Motor neuron (in vitro differentiated cells): ENCODE measurements around the gene AFAP1L2. TPM values are rescaled to one million over a fixed set of nuclear protein-coding genes. Genes with fewer than 3 reads are reported as not detected.
A peak's percentile ranks its signal among the peaks of the same experiment; 100 is the strongest.

ENCODE experiments used
- ATAC-seq, 8 experiments: fragments of 200-7000 bp; cut with Tn5 transposase; replicated peaks in 6 of 8; 2 replicates each; pipeline ENCODE4 v1.8.0; 2021; ENCODE audit warnings: mild to moderate bottlenecking in 8 of 8, moderate library complexity in 8 of 8
- H3K27ac ChIP-seq, 2 donors: fragments of 250-450 bp; sonication (Bioruptor Pico); 2 replicates each; pipeline ENCODE4 v1.9.0; 2021; ENCODE audit warnings: antibody characterized with exemption in 2 of 2, mild to moderate bottlenecking in 2 of 2, moderate library complexity in 1 of 2
- H3K4me1 ChIP-seq, 2 donors: fragments of 250-450 bp; sonication (Bioruptor Pico); replicated peaks in 1 of 2; 2 replicates each; pipeline ENCODE4 v1.6.1; 2021; ENCODE audit warnings: antibody characterized with exemption in 2 of 2, mild to moderate bottlenecking in 2 of 2, moderate library complexity in 1 of 2
- H3K4me3 ChIP-seq, 5 donors: fragments of 250-450 bp; sonication (Bioruptor Pico); 2 replicates each; pipeline ENCODE4 v1.9.0; 2021; ENCODE audit warnings: antibody characterized with exemption in 5 of 5, mild to moderate bottlenecking in 5 of 5, moderate library complexity in 4 of 5
- WGBS, 10 experiments: fragments of 450-650 bp; shearing (Covaris generic); methylation state at CpG; one replicate each; pipeline ENCODE4 v1.0.0; 2022; 5-methylcytosine and 5-hydroxymethylcytosine counted together
- in situ Hi-C, 9 experiments: fragments of 400-800 bp; cut with MboI; loops; one replicate each; pipeline ENCODE4 v1.15.0; 2021; ENCODE audit warnings: low sequenced_read_pairs in 9 of 9, low pct_unique_long_range_greater_than_20kb in 2 of 9; ENCODE audit not compliant: unreplicated experiment in 9 of 9
- total RNA-seq, 8 experiments: library from RNA; unstranded; fragments of 300-600 nt; gene quantifications; 2 replicates each; pipeline versions ENCODE4 v1.2.3 to v1.2.4, GENCODE V29; 2022

Gene AFAP1L2
- total RNA-seq, 8 experiments from 2014 or later, result 3.6 to 111 (median 16.4) TPM

DNA sequence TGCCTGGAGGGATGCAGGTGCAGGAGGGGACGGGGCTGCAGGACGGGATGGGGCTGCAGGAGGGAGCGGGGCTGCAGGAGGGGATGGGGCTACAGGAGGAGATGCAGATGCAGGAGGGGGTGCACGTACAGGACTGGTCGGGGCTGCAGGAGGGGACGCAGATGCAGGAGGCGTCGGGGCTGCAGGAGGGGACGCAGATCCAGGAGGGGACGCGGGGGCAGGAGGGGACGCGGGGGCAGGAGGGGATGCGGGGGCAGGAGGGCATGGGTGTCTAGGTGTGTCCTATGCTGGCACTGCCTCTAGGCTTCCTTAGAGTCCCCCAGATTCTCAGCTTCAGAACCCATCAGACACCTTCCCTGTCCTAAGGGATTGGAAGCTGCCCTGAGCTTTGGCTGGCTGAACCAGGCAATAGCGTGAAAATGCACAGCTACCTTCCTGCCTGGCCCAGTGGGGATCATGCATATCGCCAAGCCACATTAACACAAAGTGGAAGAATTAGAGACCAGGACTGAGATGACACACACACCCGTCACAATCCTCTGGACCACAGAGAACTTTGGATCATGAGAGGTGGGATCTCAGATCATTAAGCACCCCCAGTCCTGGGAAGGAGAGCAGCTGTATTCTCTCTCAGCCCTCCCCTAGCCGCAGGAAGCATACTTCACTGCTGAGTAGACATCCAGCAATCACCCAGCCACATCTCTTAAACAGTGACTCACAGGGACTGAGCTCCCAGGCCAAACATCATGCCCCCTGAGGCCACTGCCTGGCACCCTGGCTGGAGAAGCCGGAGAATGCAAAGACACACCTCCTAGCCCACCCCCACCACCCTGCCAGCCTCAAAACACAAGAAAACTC, 98.0 kb downstream of the AFAP1L2 start:
- ATAC-seq, result peak in 3 of 8 experiments; percentile 37 to 61 (median 37)
- in situ Hi-C loops, result loop anchor here in 2 of 9 experiments (25.0 kb wide), 1 partner anchor 106 kb away; the partner anchor contains the start of gene AFAP1L2 (in 2 of the 2)
- Histone ChIP-seq H3K27ac (no peak overlapping the region), H3K4me3 (no peak overlapping the region), H3K4me1 (peaks cover 26 to 34% of the 10 kb centered on the region in 2 donors)
- WGBS, 10 experiments, result 67% methylated on average over 3 of the region's 19 CpGs; no CpG with 5 or more reads in 9 of the 10 experiments

DNA sequence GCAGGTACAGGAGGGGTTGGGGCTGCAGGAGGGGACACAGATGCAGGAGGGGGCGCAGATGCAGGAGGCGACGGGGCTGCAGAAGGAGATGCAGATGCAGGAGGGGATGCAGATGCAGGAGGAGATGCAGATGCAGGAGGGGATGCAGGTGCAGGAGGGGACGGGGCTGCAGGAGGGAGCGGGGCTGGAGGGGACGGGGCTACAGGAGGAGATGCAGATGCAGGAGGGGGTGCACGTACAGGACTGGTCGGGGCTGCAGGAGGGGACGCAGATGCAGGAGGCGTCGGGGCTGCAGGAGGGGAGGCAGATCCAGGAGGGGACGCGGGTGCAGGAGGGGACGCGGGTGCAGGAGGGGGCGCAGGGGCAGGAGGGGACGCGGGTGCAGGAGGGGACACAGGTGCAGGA, 98.8 kb downstream of the AFAP1L2 start:
- no peak for ATAC-seq
- in situ Hi-C loops, result loop anchor here in 2 of 9 experiments (25.0 kb wide), 1 partner anchor 107 kb away; the partner anchor contains the start of gene AFAP1L2 (in 2 of the 2)
- WGBS, 10 experiments, result no CpG with 5 or more reads among the region's 18 CpGs
- Histone ChIP-seq H3K27ac (peak overlapping the region in 1 of 2 donors; percentile 69), H3K4me3 (peak overlapping the region in 4 of 5 donors; percentile 41 to 57 (median 47)), H3K4me1 (peaks cover 26 to 31% of the 10 kb centered on the region in 2 donors)

DNA sequence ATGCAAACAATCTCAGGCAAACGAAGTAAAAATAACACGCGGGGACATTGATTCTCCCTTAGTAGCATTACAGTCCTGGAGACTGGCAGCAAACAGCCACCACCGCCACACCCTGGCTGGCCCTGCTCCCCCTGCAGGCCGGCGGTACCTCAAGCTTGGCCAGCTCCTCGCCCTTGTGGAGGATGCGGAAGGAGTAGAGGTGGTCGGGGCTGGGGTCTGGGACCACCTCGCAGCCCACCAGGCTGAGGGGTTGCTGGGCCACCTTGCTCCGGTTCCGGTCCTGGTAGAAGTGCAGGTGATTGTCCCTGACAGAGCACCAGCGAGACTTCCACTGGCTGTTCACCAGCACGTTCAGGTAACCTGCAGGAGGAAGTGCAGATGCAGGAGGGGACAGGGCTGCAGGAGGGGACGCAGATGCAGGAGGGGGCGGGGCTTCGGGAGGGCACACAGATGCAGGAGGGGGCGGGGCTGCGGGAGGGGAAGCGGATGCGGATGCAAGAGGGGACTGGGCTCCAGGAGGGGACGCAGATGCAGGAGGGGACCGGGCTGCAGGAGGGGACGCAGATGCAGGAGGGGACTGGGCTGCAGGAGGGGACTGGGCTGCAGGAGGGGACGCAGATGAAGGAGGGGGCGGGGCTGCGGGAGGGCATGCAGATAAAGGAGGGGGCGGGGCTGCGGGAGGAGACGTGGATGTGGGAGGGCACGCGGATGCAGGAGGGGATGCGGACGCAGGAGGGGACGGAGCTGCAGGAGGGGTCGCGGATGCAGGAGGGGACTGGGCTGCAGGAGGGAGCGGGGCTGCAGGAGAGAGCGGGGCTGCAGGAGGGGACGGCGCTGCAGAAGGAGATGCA, 99.5 kb downstream of the AFAP1L2 start:
- WGBS, 10 experiments, result 0 to 10% (median 0%) methylated on average over 2 to 8 of the region's 41 CpGs; no CpG with 5 or more reads in 7 of the 10 experiments
- in situ Hi-C loops, result loop anchor here in 2 of 9 experiments (25.0 kb wide), 1 partner anchor 108 kb away; the partner anchor contains the start of gene AFAP1L2 (in 2 of the 2)
- H3K27ac ChIP-seq, result peak overlapping the region; percentile 57 to 69
- peak overlapping the region; percentile 41 to 57 (median 45) for H3K4me3 ChIP-seq
- H3K4me1 ChIP-seq, result peaks cover 26% of the 10 kb centered on the region in 2 donors
- ATAC-seq, result peak; percentile 42 to 86 (median 82)

DNA sequence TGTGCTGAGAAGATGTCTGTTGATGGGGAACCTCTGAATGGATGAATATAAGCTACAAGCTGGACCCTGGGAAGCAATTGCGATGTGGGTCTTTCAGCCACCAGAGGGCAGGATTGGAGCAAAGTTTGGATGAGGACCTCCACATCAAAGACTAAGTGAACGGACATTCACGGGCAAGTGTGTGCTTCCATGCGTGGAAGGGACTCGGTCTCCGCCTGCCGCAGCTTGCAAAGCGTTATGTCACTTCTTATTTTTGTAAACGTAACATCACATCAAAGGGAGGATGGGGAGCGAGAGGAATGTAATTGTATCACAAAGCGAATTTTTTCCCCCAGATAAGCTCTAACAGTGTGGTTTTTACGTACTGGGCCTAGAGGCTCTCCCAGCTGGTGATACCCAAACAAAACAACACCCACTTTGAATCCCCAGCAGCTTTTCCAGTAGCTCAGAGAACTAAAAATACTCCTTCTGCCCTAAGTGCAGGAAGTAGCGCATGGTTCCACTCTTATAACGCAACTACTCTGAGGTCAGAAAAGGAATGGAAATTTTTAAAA, 100.2 kb downstream of the AFAP1L2 start:
- peak overlapping the region; percentile 41 to 57 (median 45) for H3K4me3 ChIP-seq
- peak; percentile 44 to 76 (median 65) for ATAC-seq
- peak overlapping the region; percentile 57 to 69 for H3K27ac ChIP-seq
- H3K4me1 ChIP-seq, result peaks cover 23 to 24% of the 10 kb centered on the region in 2 donors
- in situ Hi-C loops, result loop anchor here in 2 of 9 experiments (25.0 kb wide), 1 partner anchor 108 kb away; the partner anchor contains the start of gene AFAP1L2 (in 2 of the 2)
- 0 to 50% (median 10%) methylated on average over 2 to 11 of the region's 14 CpGs; no CpG with 5 or more reads in 1 of the 10 experiments for WGBS, 10 experiments

DNA sequence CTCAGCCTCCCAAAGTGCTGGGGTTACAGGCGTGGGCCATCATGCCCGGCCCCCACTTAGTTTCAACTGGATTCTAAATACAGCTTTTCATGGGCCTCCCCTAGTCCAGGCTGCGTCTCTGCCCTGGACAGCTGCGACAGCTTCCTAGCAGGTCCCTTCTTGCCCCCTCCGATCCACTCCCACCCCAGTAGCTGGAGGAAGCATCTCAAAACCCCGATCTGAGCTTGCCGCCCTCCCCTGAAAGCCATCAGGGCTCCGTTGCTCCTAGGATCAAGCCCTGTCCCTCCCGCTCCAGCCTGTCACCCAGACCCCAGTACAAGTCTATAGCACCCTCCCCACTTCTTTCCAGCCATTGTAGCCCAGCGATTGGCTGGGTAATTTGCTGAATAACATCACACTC, 100.7 kb downstream of the AFAP1L2 start:
- WGBS, 10 experiments, result 0 to 70% methylated on average over 1 to 2 of the region's 10 CpGs; no CpG with 5 or more reads in 8 of the 10 experiments
- in situ Hi-C loops, result loop anchor here in 2 of 9 experiments (25.0 kb wide), 1 partner anchor 109 kb away; the partner anchor contains the start of gene AFAP1L2 (in 2 of the 2)
- Histone ChIP-seq H3K4me1 (peaks cover 17 to 19% of the 10 kb centered on the region in 2 donors), H3K27ac (no peak overlapping the region), H3K4me3 (peak overlapping the region in 4 of 5 donors; percentile 7 to 49 (median 45))
- ATAC-seq, result peak in 1 of 8 experiments; percentile 1

DNA sequence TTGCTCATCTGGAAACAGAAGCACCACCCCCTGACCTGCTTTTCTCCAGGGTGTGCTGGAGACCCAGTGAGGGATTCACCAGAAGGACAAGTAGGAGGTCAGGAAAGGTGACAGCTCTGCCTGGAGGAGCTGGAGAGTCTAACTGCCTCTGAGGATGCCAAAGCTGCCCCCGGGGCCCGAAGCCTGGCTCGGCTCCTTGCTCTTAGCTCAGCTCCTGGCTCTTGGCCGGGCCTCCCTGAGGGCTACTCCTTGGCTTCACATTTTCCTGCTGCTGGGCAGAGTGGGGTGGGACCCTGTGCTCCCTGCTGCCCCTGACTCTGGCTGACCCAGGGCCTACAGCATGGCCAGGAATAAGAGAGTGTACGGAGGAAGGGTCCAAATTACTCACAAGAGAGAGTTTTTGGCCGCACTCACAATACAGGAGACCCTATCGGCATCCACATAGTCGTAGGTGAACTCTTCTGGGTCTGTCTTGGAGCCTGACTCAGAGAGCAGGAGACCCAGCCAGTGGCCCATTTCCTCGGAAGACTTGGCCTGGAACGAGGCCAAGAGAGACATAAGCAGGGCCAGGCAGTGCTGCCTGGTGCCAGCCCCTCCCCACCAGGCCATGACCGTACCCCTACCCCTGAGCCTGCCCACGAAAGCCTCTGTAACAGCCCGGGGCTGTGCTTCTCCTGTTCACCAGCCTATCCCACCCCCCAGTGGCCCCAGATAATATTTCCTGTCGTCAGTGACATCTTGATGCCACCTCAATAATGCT, 102.2 kb downstream of the AFAP1L2 start:
- ATAC-seq, result no peak
- WGBS, 10 experiments, result 20 to 92% (median 68%) methylated on average over 1 to 4 of the region's 14 CpGs; no CpG with 5 or more reads in 4 of the 10 experiments
- no peak overlapping the region for H3K27ac ChIP-seq
- H3K4me1 ChIP-seq, result peaks cover 3 to 4% of the 10 kb centered on the region in 2 donors
- in situ Hi-C loops, result loop anchor here in 2 of 9 experiments (25.0 kb wide), 1 partner anchor 110 kb away; the partner anchor contains the start of gene AFAP1L2 (in 2 of the 2)
- no peak overlapping the region for H3K4me3 ChIP-seq

DNA sequence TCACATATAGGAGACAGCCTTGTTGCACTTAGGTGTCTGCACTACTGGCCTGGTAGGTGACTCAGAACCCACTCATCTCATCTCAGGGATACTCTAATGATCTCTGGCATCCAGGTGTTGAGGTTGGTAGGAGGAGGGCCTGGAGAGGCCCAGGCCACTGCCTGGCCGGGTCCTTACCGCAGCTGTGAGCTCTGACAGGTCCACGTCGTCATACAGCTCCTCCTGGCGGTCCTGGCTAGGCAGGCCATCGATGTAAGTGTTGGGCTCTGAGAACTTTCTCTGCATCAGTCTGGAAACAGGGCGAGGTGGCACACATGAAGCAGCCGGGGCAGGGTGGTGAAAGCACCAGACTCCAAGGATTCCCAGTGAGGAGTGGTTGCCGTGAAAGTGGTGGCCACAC, 103.1 kb downstream of the AFAP1L2 start:
- no peak for ATAC-seq
- no peak overlapping the region for H3K27ac ChIP-seq
- in situ Hi-C loops, result loop anchor here in 2 of 9 experiments (25.0 kb wide), 1 partner anchor 111 kb away; the partner anchor contains the start of gene AFAP1L2 (in 2 of the 2)
- H3K4me1 ChIP-seq, result no peaks in the 10 kb centered on the region
- 90 to 100% (median 100%) methylated on average over 1 to 4 of the region's 9 CpGs; no CpG with 5 or more reads in 4 of the 10 experiments for whole genome bisulfite sequencing, 10 experiments
- no peak overlapping the region for H3K4me3 ChIP-seq

DNA sequence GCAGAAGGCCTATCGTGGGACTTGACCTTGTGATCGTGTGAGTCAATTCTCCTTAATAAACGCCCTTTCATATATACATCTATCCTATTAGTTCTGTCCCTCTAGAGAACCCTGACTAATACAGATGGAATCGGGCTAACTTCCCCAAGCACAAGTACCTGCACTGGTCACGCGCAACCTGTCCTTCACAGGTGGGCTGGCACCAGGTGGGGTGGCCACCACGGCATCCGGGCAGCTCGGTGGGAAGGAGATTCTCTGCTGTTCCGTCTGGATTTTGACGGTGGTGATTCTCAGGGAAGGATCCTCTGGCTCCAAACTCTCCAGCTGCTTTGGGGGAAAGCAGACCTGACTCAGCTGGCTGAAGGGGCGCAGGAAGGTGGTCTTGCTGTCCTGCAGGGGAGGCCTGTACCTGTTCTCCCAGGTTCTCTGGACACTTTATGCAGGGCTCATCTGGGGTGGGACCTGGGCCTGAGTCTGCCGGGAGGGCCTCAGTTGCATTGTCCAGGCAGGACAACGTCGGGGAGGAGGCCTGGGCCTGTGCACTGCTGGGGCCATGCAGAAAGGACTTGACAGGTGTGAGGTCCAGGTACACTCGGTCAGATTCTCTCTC, 104.2 kb downstream of the AFAP1L2 start:
- Histone ChIP-seq H3K27ac (no peak overlapping the region), H3K4me3 (no peak overlapping the region), H3K4me1 (no peaks in the 10 kb centered on the region)
- in situ Hi-C loops, result loop anchor here in 2 of 9 experiments (25.0 kb wide), 1 partner anchor 112 kb away; the partner anchor contains the start of gene AFAP1L2 (in 2 of the 2)
- 79 to 100% (median 94%) methylated on average over 1 to 10 of the region's 16 CpGs; no CpG with 5 or more reads in 3 of the 10 experiments for WGBS, 10 experiments
- ATAC-seq, result no peak

DNA sequence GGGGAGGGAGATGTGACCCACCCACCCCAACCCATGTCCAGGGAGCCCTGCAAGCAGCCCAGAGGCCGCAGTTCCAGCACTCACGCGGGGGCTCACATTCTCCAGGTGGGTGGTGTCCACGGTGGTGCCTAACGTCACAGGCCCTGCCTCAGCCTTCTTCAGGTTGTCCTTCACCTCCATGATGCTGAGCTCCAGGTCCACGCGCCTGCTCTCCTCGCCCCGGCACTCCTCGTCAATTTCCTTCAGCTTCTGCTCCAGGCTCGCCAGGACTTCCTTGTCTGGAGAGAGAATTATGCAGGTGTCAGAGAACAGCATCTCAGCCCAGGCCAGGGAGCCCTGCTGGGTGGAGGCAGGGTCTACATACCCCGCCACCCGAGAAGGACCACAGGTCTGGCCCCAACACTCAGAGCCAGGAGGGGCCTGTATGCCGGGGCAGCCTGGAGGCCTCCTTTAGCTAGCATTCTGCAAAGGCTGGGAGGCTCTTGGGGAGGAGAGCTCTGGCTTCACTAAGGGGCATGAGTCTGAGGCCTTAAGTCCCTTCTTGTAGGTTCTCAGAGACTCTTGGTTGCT, 107.1 kb downstream of the AFAP1L2 start:
- H3K4me3 ChIP-seq, result no peak overlapping the region
- no peak for ATAC-seq
- no peak overlapping the region for H3K27ac ChIP-seq
- no peaks in the 10 kb centered on the region for H3K4me1 ChIP-seq
- WGBS, 10 experiments, result 70 to 96% methylated on average over 7 to 9 of the region's 14 CpGs; no CpG with 5 or more reads in 8 of the 10 experiments
- in situ Hi-C loops, result no loop called here

DNA sequence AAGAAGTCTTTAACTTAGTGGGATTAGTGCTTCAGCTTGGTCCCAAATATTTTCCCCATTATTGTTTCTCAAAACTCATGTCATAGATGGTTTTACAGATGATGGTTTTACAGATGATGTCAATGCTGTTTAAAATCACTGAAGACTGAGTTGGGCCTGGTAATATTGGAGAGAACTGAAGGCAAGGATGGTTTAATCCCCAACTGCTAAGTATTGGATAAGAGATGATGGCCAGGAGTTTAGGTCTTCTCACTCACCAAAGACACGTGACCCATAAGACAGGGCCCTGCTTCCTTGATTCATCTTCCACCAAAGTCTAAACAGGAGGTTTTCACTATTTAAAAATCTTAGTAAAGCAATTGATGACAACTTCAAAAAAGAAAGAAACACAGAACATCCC, 108.9 kb downstream of the AFAP1L2 start:
- no peak for ATAC-seq
- H3K27ac ChIP-seq, result no peak overlapping the region
- WGBS, 10 experiments, result 0 to 100% (median 0%) methylated on average over 1 of the region's 1 CpG; no CpG with 5 or more reads in 1 of the 10 experiments
- in situ Hi-C loops, result no loop called here
- no peak overlapping the region for H3K4me3 ChIP-seq
- no peaks in the 10 kb centered on the region for H3K4me1 ChIP-seq

DNA sequence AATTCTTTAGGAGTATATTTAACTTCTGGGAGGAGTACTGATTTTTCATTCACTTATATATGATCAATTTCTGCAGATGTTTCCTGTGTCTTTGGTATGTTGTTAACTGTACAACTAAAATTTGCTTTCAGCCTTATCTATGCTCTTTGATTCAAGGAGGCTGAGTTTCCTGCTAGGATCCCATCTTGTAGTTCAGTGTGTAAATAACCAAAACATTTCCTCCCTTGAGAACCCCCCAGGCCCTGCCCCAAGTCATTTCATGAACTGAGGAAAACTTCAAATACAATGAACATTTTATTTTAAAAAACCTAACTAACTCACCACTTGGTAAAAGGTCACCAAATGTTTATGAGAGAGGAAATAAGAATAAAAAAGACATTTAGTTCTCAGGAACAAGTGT, 109.8 kb downstream of the AFAP1L2 start:
- Histone ChIP-seq H3K4me3 (no peak overlapping the region), H3K27ac (no peak overlapping the region), H3K4me1 (no peaks in the 10 kb centered on the region)
- in situ Hi-C loops, result no loop called here
- no peak for ATAC-seq
